ENCODE measurements around the gene TMC4.
"Not testable (repeated sequence)": the region's sequence is repeated elsewhere in the genome, so short reads cannot be mapped to it uniquely, and the experiment has no call there.

- not testable (repeated sequence) for TF ChIP-seq CTCF (conservative IDR thresholded peaks at IDR 0.05; ENCODE audit: low read length); EZH2phosphoT487 (IDR thresholded peaks at IDR 0.05; ENCODE audit: borderline replicate concordance)
Measured at GRCh38 chr19:54181894-54182293, 8.9 kb upstream of the TMC4 start.
